GM18909 (cell line): ENCODE data around the gene LRRC74A.

ENCODE experiments used
- ATAC-seq: cut with Tn5 transposase; IDR thresholded peaks from one replicate; pipeline ENCODE4 v1.9.1; 2021; ENCODE audit warnings: mild to moderate bottlenecking; ENCODE audit not compliant: unreplicated experiment, poor library complexity

The LRRC74A gene

GRCh38 chr14:76844223-76844622 is 18.0 kb downstream of the LRRC74A start:
- ATAC-seq: no peak

DNA sequence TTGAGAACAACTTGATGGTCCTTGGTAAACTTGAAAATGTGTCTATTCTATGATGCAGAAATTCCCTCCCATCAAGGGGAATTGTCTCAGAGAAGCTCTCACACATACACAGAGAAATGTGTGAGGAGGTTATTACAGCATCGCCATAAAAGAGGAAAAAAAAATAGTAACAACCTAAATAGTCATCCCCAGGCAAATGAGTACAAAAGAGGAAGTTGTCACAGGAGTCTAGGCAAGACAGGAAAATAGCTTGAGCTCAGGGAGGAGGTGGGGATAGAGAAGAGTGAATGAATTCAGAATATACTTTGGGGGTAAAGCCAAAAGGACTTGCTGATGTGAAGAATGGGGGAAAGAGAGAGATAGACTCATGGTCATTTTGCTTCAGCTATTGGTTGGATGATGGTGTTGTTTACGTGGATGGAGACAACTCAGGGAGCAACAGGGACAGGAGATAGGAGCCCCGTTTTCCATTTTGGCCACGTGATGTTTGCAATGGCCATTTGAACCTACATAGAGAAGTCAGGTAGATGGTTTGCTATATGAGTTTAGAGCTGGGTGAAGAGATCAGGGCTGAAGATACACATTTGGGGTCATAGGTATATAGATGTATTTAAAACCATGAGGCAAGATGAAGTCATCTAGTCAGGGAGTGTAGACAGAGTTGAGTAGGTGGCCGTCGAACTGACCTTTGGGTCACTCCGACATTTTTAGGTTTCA is 20.3 kb downstream of the LRRC74A start:
- ATAC-seq: no peak

DNA sequence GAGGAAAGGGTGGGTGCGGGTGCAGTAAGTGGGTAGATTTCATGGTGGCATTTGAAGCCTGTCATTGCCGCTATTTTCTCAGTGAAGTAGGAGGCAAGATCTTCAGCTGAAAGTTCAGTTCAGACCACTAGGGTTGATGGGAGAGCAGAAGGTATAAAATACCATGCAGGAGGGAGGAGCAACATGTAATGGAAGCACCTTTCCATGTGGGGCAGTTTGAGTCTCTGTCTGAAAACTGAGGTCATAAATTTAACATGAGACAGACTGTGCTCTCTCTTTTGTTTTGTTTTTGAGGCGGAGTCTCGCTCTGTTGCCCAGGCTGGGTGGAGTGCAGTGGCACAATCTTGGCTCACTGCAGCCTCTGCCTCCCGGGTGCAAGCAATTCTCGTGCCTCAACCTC is 22.7 kb downstream of the LRRC74A start:
- no peak for ATAC-seq

DNA sequence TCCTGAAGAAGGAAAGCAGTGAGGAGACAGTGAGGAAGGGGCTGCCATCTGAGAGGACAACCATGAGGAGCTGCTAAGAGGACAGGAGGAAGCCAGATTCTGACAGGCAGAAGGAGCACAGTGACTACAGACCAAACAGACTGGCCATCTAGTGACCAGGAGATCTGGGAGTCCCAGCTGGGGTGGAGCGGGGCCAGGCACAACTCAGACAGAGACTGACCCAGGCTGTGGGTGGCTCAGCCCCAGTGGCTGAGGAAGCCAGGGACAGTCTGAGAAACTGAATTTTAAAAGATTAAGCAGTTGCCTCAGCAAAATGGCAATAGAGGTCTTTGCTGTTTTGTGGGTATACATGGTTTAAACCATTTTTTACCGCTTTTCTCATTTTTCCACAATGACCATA is 28.9 kb downstream of the LRRC74A start:
- ATAC-seq: no peak

DNA sequence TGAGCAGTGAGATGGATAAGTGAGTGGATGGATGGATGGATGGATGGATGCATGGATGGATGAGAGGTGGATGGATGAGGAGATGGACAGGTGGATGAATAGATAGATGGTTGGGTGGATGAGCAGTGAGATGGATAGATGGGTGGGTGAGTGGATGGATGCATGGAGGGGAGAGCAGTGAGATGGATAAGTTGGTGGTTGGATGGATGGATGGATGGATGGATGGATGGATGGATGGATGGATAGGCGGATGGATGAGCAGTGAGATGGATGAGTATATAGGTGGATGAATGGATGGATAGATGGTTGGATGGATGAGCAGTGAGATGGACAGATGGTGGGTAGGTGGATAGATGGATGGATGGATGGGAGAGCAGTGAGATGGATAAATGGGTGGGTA is 30.6 kb downstream of the LRRC74A start:
- no peak for ATAC-seq

GRCh38 chr14:76861574-76862255 is 35.5 kb downstream of the LRRC74A start:
- no peak for ATAC-seq

GRCh38 chr14:76862546-76863282 is 36.5 kb downstream of the LRRC74A start:
- no peak for ATAC-seq

GRCh38 chr14:76863724-76864407 is 37.7 kb downstream of the LRRC74A start:
- ATAC-seq: no peak

DNA sequence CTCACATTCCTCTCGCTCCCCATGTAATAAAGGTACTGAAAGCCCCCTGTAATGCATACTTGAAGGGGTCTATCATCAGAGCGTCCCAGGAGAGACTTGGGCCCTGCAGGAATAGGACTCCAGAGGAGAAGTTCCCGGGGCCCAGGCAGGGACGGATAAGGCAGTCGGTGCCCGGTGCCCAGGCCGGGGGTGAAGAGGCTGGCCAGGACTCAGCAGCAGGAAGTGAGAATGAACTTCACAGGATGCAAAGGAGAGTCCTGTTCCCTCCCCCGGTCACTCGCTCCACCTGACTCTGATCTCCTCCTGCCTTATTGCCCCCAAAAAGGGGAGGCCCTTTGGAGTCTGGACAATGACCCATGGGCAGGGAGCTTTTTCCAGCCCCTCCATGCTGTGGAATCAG is 40.2 kb downstream of the LRRC74A start:
- ATAC-seq: no peak

- no peak for ATAC-seq
These were observed 41.6 kb downstream of the LRRC74A start for GRCh38 chr14:76867516-76868453.

DNA sequence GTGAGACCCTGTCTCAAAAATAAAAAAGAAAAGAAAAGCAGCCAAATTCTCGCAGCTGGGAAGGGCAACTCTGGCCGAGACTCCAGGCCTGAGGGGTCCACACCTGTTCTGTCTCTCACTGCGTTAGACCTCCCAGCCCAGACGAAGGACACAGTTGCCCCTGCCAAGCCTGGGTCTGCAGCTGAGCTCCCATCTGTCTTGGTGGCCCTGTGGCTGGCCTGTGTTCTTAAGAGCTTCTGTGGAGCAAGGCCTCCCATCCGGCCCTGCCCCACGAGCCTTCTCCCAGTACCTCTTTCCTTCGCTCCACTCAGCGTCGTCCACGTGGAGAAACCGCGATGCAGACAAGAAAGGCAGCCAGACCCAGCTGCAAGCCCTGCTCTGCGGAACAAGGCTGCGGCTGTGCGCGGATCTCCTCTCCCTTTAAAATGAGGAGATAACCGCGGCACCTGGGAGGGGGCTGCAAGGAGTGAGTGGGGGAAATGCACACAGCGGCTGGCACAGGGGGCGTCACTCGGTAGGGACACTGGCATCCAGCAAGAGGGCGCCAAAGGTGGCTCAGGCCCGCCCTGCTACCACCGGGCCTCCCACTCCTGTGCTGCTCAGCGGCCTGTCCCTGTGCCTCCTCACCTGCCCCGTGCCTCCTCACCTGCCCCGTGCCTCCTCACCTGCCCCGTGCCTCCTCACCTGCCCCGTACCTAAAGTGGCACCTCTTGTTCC is 42.4 kb downstream of the LRRC74A start:
- ATAC-seq: no peak

DNA sequence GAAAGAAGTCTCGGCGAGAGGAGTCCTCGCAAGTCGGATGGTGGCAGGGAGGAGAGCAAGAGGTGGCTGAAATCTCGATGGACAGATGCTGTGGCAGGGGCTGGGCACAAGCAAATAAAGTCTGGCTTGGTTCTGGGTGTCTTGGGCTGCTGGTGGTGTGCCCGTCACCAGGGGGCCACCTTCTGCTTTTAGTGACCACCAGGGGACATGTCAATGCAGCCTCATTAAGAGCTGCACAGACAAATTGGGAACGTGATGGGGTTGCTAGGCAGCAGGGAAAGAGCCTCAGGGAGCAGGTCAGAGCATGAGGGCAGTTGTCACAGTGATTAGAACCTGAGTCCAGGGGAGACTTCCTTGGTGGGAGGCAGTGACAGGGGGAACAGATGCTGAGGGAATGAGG is 44.0 kb downstream of the LRRC74A start:
- no peak for ATAC-seq

- no peak for ATAC-seq
These were observed 46.7 kb downstream of the LRRC74A start for GRCh38 chr14:76872796-76873432.

DNA sequence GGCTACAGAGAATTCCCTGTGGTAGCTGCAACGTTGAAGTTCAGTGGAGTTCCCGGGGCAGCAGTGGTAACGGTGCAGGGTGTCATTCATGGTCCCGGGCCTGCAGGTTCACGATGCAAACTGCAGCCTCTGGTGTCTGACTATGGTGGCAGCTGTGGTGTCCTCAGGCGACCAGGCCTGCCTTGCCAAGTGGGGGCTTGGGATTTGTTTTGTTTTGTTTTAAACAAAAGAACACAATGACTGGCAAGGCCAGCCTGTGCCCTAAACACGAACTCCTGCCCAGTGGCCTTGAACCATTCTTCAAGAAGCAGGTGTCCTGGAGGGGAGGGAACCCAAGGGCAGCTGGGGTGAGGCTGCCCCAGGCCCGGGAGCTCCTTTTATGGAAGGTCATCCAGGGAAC is 48.5 kb downstream of the LRRC74A start:
- ATAC-seq: no peak

GRCh38 chr14:76876076-76876475 is 49.9 kb downstream of the LRRC74A start:
- ATAC-seq: no peak

DNA sequence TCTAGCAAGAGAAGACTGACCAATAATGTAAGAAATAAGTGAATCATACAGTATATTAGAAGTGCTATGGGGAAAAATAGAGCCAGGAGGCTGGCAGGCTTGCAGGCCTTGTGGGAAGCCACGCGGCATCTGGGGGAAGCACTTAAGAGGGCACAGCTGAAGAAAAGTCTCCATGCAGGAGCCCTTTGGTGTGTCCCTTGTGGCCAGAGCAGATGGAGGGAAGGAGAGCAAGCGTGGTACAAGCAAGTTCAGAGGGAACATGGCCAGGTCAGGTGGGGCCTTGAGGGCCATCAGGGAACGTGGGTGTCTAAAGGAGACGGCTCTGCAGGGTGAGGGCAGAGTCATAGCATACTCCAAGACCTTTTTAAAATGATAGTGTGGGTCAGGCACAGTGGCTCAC is 51.7 kb downstream of the LRRC74A start:
- no peak for ATAC-seq

DNA sequence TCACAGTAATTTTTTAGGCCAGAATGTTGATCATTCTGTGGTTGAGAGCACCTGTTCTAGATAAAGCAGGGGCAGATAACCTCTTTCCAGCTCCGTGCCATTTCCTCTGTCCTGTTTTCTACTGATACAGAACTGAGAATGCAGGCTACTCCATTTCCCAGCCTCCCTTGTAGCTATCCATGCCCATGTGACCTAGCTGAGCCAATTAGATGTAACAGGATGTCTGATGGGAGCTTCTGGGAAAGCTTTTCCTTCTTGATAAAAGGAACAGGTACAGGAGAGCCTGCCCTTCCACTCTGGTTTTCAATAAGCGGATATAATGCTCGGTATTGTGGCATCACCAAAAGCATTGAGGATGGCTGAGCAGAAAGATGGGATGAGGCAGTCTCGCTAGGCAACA is 54.2 kb downstream of the LRRC74A start:
- no peak for ATAC-seq

DNA sequence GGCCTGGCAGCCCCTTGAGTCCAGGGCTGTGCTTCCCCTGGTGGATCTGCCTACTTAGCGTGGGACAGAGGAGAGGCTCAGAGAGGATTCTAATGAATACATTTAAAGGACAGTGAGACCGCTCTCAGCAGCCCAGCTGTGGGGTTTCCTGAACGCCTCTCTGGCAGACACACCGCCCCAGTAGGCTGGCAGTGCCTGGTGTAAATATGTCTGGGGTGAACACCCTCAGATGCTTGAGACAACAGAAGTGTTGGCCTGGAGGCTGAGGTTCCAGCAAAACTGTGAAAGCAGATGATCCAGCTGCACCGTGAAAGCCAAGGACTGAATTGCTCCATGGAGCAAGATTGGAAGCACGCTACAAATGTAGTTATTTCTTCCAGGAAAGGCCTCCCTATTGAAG is 55.1 kb downstream of the LRRC74A start:
- ATAC-seq: no peak

DNA sequence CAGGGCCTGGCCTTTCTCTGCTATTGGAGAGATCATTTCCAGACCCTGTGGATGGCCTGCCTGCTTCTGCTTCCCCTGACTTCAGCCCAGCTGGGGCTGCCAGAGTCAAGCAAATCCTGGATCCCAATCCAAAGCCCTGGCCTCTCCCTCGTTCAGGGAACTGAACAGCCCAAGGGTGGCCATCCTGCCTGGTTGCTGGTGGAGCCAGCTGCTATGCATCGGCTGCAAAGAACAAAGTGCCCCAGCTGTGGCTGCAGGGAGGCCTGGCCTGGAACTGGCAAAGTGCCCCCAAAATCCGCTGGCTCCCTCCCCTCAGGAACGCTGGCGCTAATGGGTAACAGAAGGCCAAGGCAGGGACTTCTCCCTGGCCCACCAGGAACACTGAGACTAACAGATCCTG is 56.4 kb downstream of the LRRC74A start:
- no peak for ATAC-seq
